ENCODE results near the gene SGMS1.

Gene SGMS1

GRCh38 chr10:50526185-50526584 lies 97.6 kb downstream of the SGMS1 start:
- Histone ChIP-seq H3K27me3 (no peaks in the 10 kb centered on the region), H3K9me3 (no peaks in the 10 kb centered on the region), H3K27ac (no peak overlapping the region), H3K4me3 (no peak overlapping the region), H3K36me3 (no peaks in the 10 kb centered on the region), H3K4me1 (no peaks in the 10 kb centered on the region)
- no peak for DNase-seq
- intact Hi-C loops (cut with DNase I; ENCODE audit: low total_unique reads), result no loop called here
- TF ChIP-seq CTCF (IDR thresholded peaks at IDR 0.05), result no peak

- intact Hi-C loops (cut with DNase I; ENCODE audit: low total_unique reads), result no loop called here
- H3K4me1 ChIP-seq, result no peaks in the 10 kb centered on the region
Observed at GRCh38 chr10:50523357-50523756, 100.4 kb downstream of the SGMS1 start.

GRCh38 chr10:50522908-50523307 lies 100.8 kb downstream of the SGMS1 start:
- DNase-seq, result no peak
- Histone ChIP-seq H3K4me1 (no peaks in the 10 kb centered on the region), H3K27ac (no peak overlapping the region), H3K27me3 (no peaks in the 10 kb centered on the region), H3K4me3 (no peak overlapping the region), H3K9me3 (no peaks in the 10 kb centered on the region), H3K36me3 (peaks cover 0 to 5% (median 0%) of the 10 kb centered on the region in 3 donors)
- TF ChIP-seq CTCF (IDR thresholded peaks at IDR 0.05), result no peak
- intact Hi-C loops (cut with DNase I; ENCODE audit: low total_unique reads), result no loop called here

More at GRCh38 chr10:50523357-50523756, 100.4 kb downstream of the SGMS1 start:
- Histone ChIP-seq H3K9me3 (no peaks in the 10 kb centered on the region), H3K27ac (no peak overlapping the region), H3K4me3 (no peak overlapping the region), H3K36me3 (peaks cover 0 to 5% (median 0%) of the 10 kb centered on the region in 3 donors), H3K27me3 (no peaks in the 10 kb centered on the region)
- no peak for DNase-seq
- no peak for TF ChIP-seq CTCF (IDR thresholded peaks at IDR 0.05)

GRCh38 chr10:50520115-50520514 lies 103.6 kb downstream of the SGMS1 start:
- intact Hi-C loops (cut with DNase I; ENCODE audit: low total_unique reads), result no loop called here
- H3K4me1 ChIP-seq, result no peaks in the 10 kb centered on the region
- no peaks in the 10 kb centered on the region for H3K9me3 ChIP-seq
- no peak for TF ChIP-seq CTCF (IDR thresholded peaks at IDR 0.05)
- no peak for DNase-seq
- no peaks in the 10 kb centered on the region for H3K27me3 ChIP-seq
- no peak overlapping the region for H3K4me3 ChIP-seq
- H3K27ac ChIP-seq, result no peak overlapping the region
- H3K36me3 ChIP-seq, result peaks cover 0 to 5% (median 0%) of the 10 kb centered on the region in 3 donors

- Histone ChIP-seq H3K4me1 (peaks cover 0 to 3% (median 2%) of the 10 kb centered on the region in 4 donors), H3K27ac (no peak overlapping the region), H3K4me3 (no peak overlapping the region), H3K9me3 (no peaks in the 10 kb centered on the region), H3K36me3 (peaks cover 0 to 5% (median 0%) of the 10 kb centered on the region in 3 donors), H3K27me3 (no peaks in the 10 kb centered on the region)
- intact Hi-C loops (cut with DNase I; ENCODE audit: low total_unique reads), result no loop called here
- DNase-seq, result no peak
- TF ChIP-seq CTCF (IDR thresholded peaks at IDR 0.05), result no peak
Observed at GRCh38 chr10:50517626-50518025, 106.1 kb downstream of the SGMS1 start.

GRCh38 chr10:50516171-50516570 lies 107.6 kb downstream of the SGMS1 start:
- H3K27ac ChIP-seq, result no peak overlapping the region
- no peak overlapping the region for H3K4me3 ChIP-seq
- TF ChIP-seq CTCF (IDR thresholded peaks at IDR 0.05), result no peak

More at GRCh38 chr10:50516171-50516570, 107.6 kb downstream of the SGMS1 start:
- no peaks in the 10 kb centered on the region for H3K9me3 ChIP-seq
- intact Hi-C loops (cut with DNase I; ENCODE audit: low total_unique reads), result no loop called here
- peaks cover 0 to 5% (median 0%) of the 10 kb centered on the region in 3 donors for H3K36me3 ChIP-seq
- DNase-seq, result no peak
- peaks cover 0 to 18% (median 5%) of the 10 kb centered on the region in 4 donors for H3K4me1 ChIP-seq
- H3K27me3 ChIP-seq, result no peaks in the 10 kb centered on the region
